Loucy (cell line): ENCODE measurements around the gene SUFU.

Experiments
- H2AFZ ChIP-seq: fragments of 200-600 bp; sonication (generic); 2 replicates; pipeline ENCODE4 v1.6.0; 2016; ENCODE audit warnings: antibody characterized with exemption, mild to moderate bottlenecking, low read length, moderate library complexity
- H3F3A ChIP-seq: fragments of 200-600 bp; 2 replicates; pipeline ENCODE4 v1.6.0; 2016; ENCODE audit warnings: antibody characterized with exemption, low read depth, mild to moderate bottlenecking
- H3K27me3 ChIP-seq: fragments of 200-600 bp; sonication (generic); 2 replicates; pipeline ENCODE4 v1.6.1; 2014; ENCODE audit warnings: low read length, mild to moderate bottlenecking; ENCODE audit not compliant: insufficient read depth, poor library complexity, severe bottlenecking
- H3K36me3 ChIP-seq: fragments of 200-600 bp; sonication (generic); 2 replicates; pipeline ENCODE4 v1.6.1; 2016; ENCODE audit warnings: low read length; ENCODE audit not compliant: insufficient read depth
- H3K4me1 ChIP-seq: fragments of 200-600 bp; sonication (generic); 2 replicates; pipeline ENCODE4 v1.5.1; 2014; ENCODE audit warnings: low read length, mild to moderate bottlenecking; ENCODE audit not compliant: insufficient read depth, poor library complexity, severe bottlenecking
- H3K4me2 ChIP-seq: fragments of 200-600 bp; sonication (generic); 2 replicates; pipeline ENCODE4 v1.6.0; 2014; ENCODE audit warnings: antibody characterized with exemption, low read length, low read depth, mild to moderate bottlenecking; ENCODE audit not compliant: poor library complexity, severe bottlenecking
- H3K4me3 ChIP-seq: fragments of 200-600 bp; sonication (generic); 2 replicates; pipeline ENCODE4 v1.5.1; 2014; ENCODE audit warnings: low read length, mild to moderate bottlenecking, mixed read lengths; ENCODE audit not compliant: poor library complexity, severe bottlenecking
- H3K79me2 ChIP-seq: fragments of 200-600 bp; sonication (generic); 2 replicates; pipeline ENCODE4 v1.6.1; 2014; ENCODE audit warnings: low read length; ENCODE audit not compliant: insufficient read depth
- H3K9ac ChIP-seq: fragments of 200-600 bp; sonication (generic); 2 replicates; pipeline ENCODE4 v1.6.0; 2014; ENCODE audit warnings: mild to moderate bottlenecking, low read depth, low read length, moderate library complexity; ENCODE audit not compliant: poor library complexity, severe bottlenecking
- H3K9me2 ChIP-seq: fragments of 200-600 bp; sonication (generic); replicated peaks from 2 replicates; pipeline ENCODE4 v1.6.1; 2016; ENCODE audit warnings: low read depth, low read length, mixed read lengths
- H3K9me3 ChIP-seq: fragments of 200-600 bp; sonication (generic); 2 replicates; pipeline ENCODE4 v1.6.1; 2014; ENCODE audit warnings: mild to moderate bottlenecking, antibody characterized with exemption, low read length, low read depth; ENCODE audit not compliant: insufficient read depth
- H4K20me1 ChIP-seq: fragments of 200-600 bp; sonication (generic); 2 replicates; pipeline ENCODE4 v1.6.0; 2014; ENCODE audit warnings: antibody characterized with exemption, low read length, mild to moderate bottlenecking; ENCODE audit not compliant: insufficient read depth, poor library complexity, severe bottlenecking
- EZH2phosphoT487 ChIP-seq: fragments of 200-600 bp; IDR thresholded peaks from 2 replicates; pipeline ENCODE4 v1.6.1; 2018; ENCODE audit warnings: antibody characterized with exemption, mild to moderate bottlenecking, moderate library complexity, borderline replicate concordance
- TF ChIP-seq, protein P1 (sequence below): fragments of 200-600 bp; sonication (generic); conservative IDR thresholded peaks from 2 replicates; pipeline ENCODE4 v1.5.1; 2014; ENCODE audit warnings: mild to moderate bottlenecking, antibody characterized with exemption, low read length

The SUFU gene

DNA sequence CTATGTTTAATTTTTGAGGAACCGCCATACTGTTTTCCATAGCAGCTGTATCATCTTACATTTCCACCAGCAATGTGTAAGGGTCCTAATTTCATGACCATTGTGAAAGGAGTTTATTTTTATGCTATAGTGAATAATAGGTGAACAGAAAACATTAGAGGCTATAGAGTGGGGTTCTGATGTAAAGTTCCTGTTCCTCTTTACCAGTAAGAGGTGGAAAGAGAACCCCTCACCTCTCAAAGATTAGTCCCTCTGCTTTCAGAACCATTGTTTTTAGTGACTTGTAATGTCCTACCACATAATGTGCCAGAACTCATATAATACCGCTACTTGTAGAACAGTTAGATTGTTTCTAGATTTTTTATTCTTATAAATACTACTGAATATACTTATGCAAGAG is 34.2 kb downstream of the SUFU start:
- Histone ChIP-seq H3K27me3 (no peaks in the 10 kb centered on the region), H2AFZ (no peak overlapping the region), H3K4me2 (no peak overlapping the region), H4K20me1 (no peaks in the 10 kb centered on the region), H3F3A (no peaks in the 10 kb centered on the region), H3K4me3 (no peak overlapping the region), H3K9me2 (no peaks in the 10 kb centered on the region), H3K4me1 (no peaks in the 10 kb centered on the region), H3K36me3 (no peaks in the 10 kb centered on the region), H3K9me3 (no peaks in the 10 kb centered on the region), H3K79me2 (no peaks in the 10 kb centered on the region), H3K9ac (no peak overlapping the region)
- no peak for TF ChIP-seq EZH2phosphoT487
- TF ChIP-seq, protein P1, sequence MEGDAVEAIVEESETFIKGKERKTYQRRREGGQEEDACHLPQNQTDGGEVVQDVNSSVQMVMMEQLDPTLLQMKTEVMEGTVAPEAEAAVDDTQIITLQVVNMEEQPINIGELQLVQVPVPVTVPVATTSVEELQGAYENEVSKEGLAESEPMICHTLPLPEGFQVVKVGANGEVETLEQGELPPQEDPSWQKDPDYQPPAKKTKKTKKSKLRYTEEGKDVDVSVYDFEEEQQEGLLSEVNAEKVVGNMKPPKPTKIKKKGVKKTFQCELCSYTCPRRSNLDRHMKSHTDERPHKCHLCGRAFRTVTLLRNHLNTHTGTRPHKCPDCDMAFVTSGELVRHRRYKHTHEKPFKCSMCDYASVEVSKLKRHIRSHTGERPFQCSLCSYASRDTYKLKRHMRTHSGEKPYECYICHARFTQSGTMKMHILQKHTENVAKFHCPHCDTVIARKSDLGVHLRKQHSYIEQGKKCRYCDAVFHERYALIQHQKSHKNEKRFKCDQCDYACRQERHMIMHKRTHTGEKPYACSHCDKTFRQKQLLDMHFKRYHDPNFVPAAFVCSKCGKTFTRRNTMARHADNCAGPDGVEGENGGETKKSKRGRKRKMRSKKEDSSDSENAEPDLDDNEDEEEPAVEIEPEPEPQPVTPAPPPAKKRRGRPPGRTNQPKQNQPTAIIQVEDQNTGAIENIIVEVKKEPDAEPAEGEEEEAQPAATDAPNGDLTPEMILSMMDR = no peak

DNA sequence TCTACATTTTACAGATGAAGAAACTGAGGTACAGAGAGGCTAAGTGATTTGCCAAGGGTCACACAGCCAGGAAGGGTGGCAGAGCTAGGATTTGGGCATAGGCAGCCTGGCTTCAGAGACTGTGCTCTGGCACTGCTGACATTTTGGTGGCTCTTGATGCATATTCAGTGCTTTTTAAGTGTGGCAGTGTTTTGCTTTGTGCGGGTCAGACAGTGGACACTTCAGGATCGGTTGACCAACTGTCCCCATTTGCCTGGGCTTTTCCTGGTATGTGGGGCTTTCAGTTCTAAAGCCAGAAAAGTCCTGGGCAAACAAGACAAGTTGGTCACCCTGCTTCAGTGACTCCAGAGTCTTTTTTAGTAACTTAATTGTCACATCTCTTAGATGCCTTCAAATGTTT is 35.0 kb downstream of the SUFU start:
- H3K4me3 ChIP-seq = no peak overlapping the region
- H3K9me2 ChIP-seq = no peaks in the 10 kb centered on the region
- no peaks in the 10 kb centered on the region for H3K79me2 ChIP-seq
- H3K36me3 ChIP-seq = no peaks in the 10 kb centered on the region
- H3K4me2 ChIP-seq = no peak overlapping the region
- H2AFZ ChIP-seq = no peak overlapping the region
- H3K9ac ChIP-seq = no peak overlapping the region
- no peaks in the 10 kb centered on the region for H3K4me1 ChIP-seq
- no peaks in the 10 kb centered on the region for H3F3A ChIP-seq
- no peaks in the 10 kb centered on the region for H4K20me1 ChIP-seq
- TF ChIP-seq, protein P1 = no peak
- TF ChIP-seq EZH2phosphoT487 = no peak
- H3K9me3 ChIP-seq = no peaks in the 10 kb centered on the region
- no peaks in the 10 kb centered on the region for H3K27me3 ChIP-seq

DNA sequence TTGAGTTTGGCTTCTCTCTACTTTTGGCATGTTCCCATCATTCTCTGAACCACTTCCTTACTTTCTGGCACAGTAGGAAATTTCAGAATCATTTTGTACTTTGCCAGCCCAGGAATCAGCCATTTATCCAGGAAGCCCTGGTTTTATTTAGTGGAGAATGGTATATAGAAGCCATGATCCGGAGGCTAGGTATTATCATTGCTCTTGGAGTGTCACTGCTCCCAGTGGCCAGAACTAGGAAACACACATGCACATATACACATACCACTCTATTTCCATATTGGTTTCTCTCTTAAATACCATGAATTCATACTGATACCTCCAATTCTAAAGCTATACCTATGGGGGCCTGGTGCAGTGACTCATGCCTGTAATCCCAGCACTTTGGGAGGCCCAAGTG is 36.3 kb downstream of the SUFU start:
- Histone ChIP-seq H3K9me3 (no peaks in the 10 kb centered on the region), H3K4me1 (no peaks in the 10 kb centered on the region), H3K4me3 (no peak overlapping the region), H3K79me2 (no peaks in the 10 kb centered on the region), H3F3A (no peaks in the 10 kb centered on the region), H3K27me3 (no peaks in the 10 kb centered on the region), H3K4me2 (no peak overlapping the region), H3K36me3 (no peaks in the 10 kb centered on the region), H2AFZ (no peak overlapping the region), H3K9ac (no peak overlapping the region), H4K20me1 (no peaks in the 10 kb centered on the region), H3K9me2 (no peaks in the 10 kb centered on the region)
- TF ChIP-seq EZH2phosphoT487 = no peak
- TF ChIP-seq, protein P1 = peak; percentile 53
